Measurements from ENCODE around the gene AGBL3. TPM values are rescaled to one million over a fixed set of nuclear protein-coding genes. Genes with fewer than 3 reads are reported as not detected.

The AGBL3 gene
- total and polyA plus RNA-seq, 9 of the 15 experiments (the other 6 are each of a cell fraction or from before 2014, with no cell fraction given), result 0.54 to 2.9 (median 1.7) TPM

GRCh38 chr7:134986363-134987251 is at the start of gene AGBL3 (continued):
- TF ChIP-seq E2F8 (IDR thresholded peaks at IDR 0.05; ENCODE audit: low read depth, partially characterized antibody) (peak; percentile 97), ESRRB (CRISPR knock-in tag; IDR thresholded peaks at IDR 0.05; ENCODE audit: borderline replicate concordance) (no peak), NFE2L1 (tag; IDR thresholded peaks at IDR 0.05; ENCODE audit: borderline replicate concordance, low read depth) (no peak), KLF6 (CRISPR knock-in tag; IDR thresholded peaks at IDR 0.05; ENCODE audit: borderline replicate concordance) (no peak), NELFE (IDR thresholded peaks at IDR 0.05; ENCODE audit: insufficient read depth, insufficient read length) (no peak), U2AF1 (optimal IDR thresholded peaks at IDR 0.05; ENCODE audit: low read depth, low read length) (no peak), NR0B1 (IDR thresholded peaks at IDR 0.05; ENCODE audit: partially characterized antibody) (no peak), MAZ (CRISPR knock-in tag; conservative IDR thresholded peaks at IDR 0.05 in 1 of 2, IDR thresholded peaks at IDR 0.05 in 1 of 2) (peak; percentile 82 to 90), ZBTB34 (CRISPR knock-in tag; IDR thresholded peaks at IDR 0.05) (no peak), XRCC4 (IDR thresholded peaks at IDR 0.05; ENCODE audit: extremely low read depth, insufficient read depth, insufficient read length) (no peak), NCOA2 (IDR thresholded peaks at IDR 0.05; ENCODE audit: partially characterized antibody in 2 of 2) (no peak), TARDBP (IDR thresholded peaks at IDR 0.05) (no peak; the same call in none of the 2 replicates), SAFB (IDR thresholded peaks at IDR 0.05; ENCODE audit: borderline replicate concordance, low read depth, low read length) (peak; percentile 93), HNRNPUL1 (IDR thresholded peaks at IDR 0.05; ENCODE audit: low read length) (no peak), BCL6 (CRISPR knock-in tag; IDR thresholded peaks at IDR 0.05) (no peak), TEAD1 (CRISPR knock-in tag; IDR thresholded peaks at IDR 0.05) (peak; percentile 91 to 98), SMAD3 (CRISPR knock-in tag; conservative IDR thresholded peaks at IDR 0.05) (no peak), STAT6 (CRISPR knock-in tag; IDR thresholded peaks at IDR 0.05) (no peak; the same call in 1 of the 2 replicates), ZNF146 (CRISPR knock-in tag; IDR thresholded peaks at IDR 0.05; ENCODE audit: unreplicated experiment) (no peak)
